ENCODE results near the gene TSKS.
"Not testable (repeated sequence)": the region's sequence is repeated elsewhere in the genome, so short reads cannot be mapped to it uniquely, and the experiment has no call there.

The TSKS gene

GRCh38 chr19:49766007-49766929 lies 3.2 kb upstream of the TSKS start:
- DNase-seq: peak; percentile 95 to 100 (median 99)

DNA sequence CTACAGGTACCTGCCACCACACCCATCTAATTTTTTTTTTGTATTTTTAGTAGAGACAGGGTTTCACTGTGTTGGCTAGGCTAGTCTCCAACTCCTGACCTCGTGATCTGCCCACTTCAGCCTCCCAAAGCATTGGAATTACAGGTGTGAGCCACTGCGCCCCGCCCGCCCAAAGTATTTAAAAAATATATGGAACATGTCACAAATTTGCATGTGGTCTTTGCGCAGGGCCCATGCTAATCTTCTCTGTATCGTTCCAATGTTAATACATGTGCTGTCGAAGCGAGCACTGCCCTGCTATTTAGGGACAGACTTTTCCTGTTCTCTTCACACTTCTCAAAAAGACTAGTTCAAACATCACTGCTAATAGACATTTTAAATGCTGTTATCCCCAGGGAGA lies 1.2 kb upstream of the TSKS start:
- DNase-seq: no peak

- DNase-seq: no peak
Observed at GRCh38 chr19:49761625-49762311, 1.3 kb downstream of the TSKS start.

- no peak for DNase-seq
Observed at GRCh38 chr19:49761249-49761624, 1.9 kb downstream of the TSKS start.

DNA sequence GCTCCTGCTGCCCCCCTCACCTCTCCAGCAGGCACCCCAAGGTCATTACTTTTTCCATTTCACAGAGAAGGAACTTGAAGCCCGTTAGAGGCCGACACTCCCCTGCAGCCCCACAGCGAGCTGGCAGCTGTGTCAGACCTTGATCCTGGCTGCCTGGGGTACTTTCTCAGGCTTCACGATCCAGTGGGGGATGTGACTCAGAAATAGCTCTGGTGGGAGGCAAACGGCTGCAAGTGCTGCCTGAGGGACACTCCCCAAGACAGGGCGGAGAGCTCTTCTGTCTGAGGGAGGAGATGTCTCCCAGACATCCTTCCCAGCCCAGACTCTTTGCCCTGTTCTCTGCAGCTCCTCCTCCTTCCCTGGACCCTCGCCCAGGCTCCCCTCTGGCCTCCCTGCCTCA lies 4.8 kb downstream of the TSKS start:
- no peak for DNase-seq

DNA sequence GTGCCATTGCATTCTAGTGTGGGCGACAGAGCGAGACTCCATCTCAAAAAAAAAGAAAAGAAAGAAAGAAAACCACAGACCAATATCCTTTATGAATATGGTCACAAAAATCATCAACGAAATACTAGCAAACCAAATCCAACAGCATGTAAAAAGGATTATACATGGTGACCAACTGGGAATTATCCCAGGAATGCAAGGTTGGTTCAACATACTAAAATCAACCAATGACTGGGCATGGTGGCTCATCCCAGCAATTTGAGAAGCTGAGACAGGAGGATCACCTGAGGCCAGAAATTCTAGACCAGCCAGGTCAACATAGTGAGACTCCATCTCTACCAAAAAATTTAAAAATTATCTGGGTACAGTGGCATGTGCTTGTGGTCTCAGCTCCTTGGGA lies 7.2 kb downstream of the TSKS start:
- DNase-seq: no peak

DNA sequence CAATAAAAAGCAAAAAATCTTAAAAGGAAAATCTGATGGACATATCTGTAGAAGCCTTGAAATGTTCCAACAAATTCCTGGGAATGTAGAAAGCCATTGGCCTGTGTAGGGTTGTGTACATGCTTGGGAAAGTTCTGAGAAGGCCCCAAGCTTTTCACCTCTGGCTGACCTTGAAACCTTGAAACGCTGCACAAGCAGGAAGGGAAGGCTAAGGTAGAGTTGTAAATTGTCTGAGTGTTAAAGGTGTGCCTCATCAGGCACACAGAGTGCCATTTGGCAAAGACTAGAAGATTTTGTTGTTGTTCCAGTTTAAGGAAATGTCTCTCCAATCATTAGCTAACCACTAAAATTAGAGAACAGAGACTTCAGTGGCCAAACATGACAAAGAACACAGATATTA lies 10.4 kb downstream of the TSKS start:
- no peak for DNase-seq

- DNase-seq: no peak
Observed at GRCh38 chr19:49749771-49750170, 13.3 kb downstream of the TSKS start.

DNA sequence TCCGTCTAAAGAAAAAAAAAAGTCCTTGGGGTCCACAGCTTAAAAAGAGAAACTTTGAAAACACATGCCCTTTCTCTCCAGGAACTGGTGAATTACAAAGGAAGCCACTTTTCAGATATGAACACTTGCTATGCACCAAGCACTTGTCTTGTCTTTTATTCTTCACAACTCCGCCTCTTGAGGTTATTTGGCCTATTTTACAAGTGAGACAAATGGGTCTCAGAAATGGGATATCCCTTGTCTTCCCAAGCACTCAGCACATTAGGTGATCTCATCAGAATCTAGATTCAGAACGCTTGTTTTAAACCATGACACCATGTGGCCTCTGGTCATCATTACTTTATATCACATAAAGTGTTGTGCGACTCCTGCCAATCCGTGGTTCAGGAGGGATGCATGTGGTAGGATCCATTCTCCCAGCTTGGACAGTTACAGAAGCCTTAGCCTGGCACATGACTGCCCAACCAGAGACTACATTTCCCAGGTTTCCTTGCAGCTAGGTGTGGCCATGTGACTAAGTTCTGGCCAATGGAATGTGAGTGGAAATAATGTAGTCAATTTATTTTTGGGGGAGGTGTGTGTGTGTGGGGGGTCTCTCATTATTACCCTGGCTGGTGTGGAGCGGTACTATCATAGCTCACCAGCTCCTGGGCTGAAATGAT lies 13.9 kb downstream of the TSKS start:
- DNase-seq: no peak

DNA sequence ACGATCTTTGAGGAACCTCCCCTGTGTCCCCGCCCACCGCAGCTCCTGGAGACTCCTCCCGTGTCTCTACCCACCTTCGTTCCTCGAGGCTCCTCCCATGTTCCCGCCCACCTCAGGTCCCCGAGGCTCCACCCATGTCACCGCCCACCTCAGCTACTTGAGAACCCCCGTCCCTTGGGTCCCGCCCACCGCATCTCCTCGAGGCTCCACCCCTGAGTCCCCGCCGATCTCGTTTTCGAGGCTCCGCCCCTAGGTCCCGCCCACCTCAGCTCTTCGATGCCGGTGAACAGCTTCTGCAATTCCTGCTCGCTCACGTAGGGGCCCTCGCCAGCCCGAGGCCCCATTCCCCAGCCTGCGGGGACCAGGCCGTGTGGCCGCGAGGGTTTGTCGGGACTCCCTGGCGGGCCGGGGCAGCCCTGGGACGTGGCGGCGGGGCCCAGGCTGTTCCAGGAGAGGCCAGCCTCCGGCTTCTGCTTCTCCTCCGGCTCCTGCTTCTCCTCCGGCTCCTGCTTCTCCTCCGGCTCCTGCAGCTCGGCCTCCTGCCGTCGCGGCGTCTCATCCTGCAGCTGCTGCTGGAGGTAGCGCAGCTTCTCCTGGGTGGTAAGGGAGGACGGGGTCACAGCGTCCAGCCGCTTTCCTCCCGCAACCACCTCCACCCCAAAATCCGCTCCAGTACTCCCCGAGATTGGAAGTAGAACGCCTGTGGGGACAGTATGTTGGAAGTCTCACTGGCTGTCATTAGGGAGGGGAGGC lies 16.7 kb downstream of the TSKS start:
- DNase-seq: peak; percentile 14 to 48 (median 43)

DNA sequence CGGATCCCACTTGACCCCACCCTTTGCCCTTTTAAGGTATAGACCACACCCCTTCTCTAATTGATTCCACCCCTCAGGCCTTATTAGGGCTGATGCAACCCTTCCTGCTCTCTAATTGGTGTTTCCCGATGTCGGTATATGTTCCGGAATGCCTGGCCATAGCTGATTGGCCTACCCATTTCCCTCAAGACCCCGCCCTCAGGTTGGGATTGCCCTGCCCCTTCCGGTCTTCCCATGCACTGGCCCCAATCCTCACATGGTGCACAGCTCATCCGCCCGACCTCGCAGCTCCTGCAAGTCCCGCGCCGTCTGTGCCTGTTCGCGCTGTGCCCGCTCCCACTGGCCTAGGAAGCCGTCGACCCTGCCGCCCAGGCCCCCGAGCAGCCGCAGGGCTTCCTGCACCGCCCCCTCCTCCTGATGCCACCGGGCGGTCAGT lies 18.1 kb downstream of the TSKS start:
- no peak for DNase-seq

- DNase-seq: no peak
Observed at GRCh38 chr19:49741210-49741844, 21.8 kb downstream of the TSKS start.

GRCh38 chr19:49739933-49740332 lies 23.2 kb downstream of the TSKS start:
- DNase-seq: no peak

GRCh38 chr19:49739098-49739497 lies 24.0 kb downstream of the TSKS start:
- peak in 1 of 5 experiments; percentile 49 for DNase-seq

- no peak for DNase-seq
Observed at GRCh38 chr19:49738268-49738667, 24.8 kb downstream of the TSKS start.

DNA sequence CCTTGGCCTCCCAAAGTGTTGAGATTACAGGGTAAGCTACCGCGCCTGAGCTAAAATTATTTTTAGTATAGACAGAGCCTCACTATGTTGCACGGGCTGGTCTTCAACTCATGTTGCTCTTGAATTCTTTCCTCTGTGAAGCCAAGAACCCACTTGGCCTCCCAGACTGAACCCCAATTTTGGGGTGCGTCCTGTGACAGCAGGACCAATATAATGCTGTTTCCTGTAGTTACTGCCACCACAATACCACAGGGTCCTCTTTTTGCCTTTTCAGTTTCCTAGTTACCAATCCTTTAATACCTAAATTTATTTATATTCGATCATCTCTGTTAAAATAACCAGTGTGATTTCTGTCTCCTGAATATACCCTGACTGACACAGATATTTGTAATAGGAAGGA lies 32.9 kb downstream of the TSKS start:
- no peak for DNase-seq

- no peak for DNase-seq
Observed at GRCh38 chr19:49727217-49728030, 35.7 kb downstream of the TSKS start.

DNA sequence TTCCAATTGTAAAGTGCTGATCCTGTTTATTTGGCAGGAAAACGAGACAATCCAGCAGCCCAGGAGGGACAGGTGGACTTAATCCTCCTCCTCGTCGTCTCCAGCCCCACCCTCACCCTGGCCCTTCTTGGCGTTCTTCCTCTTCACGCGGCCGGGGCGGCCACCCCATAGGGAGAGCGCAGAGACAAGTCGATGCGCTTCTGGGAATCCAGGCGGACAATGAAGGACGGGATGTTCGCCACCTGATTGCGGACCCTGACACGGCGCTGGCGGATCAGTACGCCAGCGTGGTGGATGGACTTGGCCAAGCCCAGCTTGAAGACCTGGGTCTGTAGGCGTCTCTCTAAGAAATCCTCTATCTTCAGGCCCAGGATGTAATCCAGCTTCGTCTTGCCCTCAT lies 43.7 kb downstream of the TSKS start:
- not testable (repeated sequence) for DNase-seq

DNA sequence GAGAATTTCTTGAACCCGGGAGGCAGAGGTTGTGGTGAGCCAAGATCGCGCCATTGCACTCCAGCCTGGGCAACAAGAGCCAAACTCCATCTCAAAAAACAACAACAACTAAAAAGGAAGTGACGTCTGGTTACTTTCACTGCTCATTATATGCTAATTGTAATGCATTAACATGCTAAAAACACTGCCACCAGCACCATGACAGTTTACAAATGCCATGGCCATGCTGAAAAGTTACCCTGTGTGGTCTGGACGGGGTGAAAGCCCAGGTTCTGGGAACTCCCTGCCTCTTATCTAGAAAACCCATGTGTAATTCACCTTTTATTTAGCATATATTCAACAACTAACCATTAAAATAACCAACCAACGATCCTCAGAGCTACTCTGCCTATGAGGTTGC lies 44.1 kb downstream of the TSKS start:
- DNase-seq: no peak

DNA sequence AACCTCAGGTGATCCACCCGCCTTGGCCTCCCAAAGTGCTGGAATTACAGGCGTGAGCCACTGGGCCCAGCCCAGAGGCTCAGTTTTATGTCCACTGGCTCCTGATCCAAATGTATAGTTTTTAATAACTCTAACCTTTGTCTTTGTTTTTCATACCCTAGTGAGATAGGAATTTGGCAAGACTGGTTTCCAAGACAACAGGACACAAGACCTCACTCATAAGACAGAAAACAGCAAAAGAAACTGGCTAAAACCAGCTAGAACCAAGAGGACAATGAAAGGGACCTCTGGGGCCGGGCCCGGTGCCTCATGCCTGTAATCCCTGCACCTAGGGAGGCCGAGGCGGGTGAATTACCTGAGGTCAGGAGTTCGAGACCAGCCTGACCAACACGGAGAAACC lies 44.6 kb downstream of the TSKS start:
- no peak for DNase-seq

DNA sequence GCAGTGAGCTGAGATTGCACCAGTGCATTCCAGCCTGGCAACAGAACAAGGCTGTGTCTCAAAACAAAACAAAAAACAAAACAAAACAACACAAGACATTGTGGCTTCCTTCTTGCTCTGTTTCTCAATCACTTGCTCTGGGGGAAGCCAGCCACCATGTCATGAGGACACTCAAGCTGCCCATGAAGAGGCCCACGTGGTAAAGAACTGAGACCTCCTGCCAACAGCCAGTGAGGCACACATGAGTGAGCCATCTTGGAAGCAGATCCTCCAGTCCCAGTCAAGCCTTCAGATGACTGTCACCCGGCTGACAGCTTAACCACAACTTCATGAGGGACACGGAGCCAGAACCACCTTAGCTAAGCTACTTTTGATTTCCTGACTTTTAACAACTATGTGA lies 47.0 kb downstream of the TSKS start:
- peak in 1 of 5 experiments; percentile 21 for DNase-seq
